Colonic mucosa (tissue), 4 donors: Measurements from ENCODE around the gene MTARC2. TPM values are rescaled to one million over a fixed set of nuclear protein-coding genes. Genes with fewer than 3 reads are reported as not detected.
"Not testable (repeated sequence)": the region's sequence is repeated elsewhere in the genome, so short reads cannot be mapped to it uniquely, and the experiment has no call there.

Experiments
- DNase-seq: peaks from one replicate; pipeline ENCODE4 v3.0.0-alpha.2; 2020
- H3K27ac ChIP-seq: fragments of 200-600 bp; one replicate; pipeline ENCODE4 v1.8.0; 2021
- H3K27me3 ChIP-seq: fragments of 200-600 bp; one replicate; pipeline ENCODE4 v1.8.0; 2021
- H3K36me3 ChIP-seq: fragments of 200-600 bp; one replicate; pipeline ENCODE4 v1.8.0; 2021
- H3K4me1 ChIP-seq: fragments of 200-600 bp; one replicate; pipeline ENCODE4 v1.8.0; 2021; ENCODE audit warnings: mild to moderate bottlenecking
- H3K4me3 ChIP-seq: fragments of 200-600 bp; one replicate; pipeline ENCODE4 v1.8.0; 2021
- H3K9ac ChIP-seq, 2 donors: one replicate each; pipeline ENCODE4 v1.7.0; 2013; ENCODE audit warnings: control low read depth in 2 of 2, low read depth in 2 of 2, low read length in 2 of 2
- H3K9me3 ChIP-seq: fragments of 200-600 bp; one replicate; pipeline ENCODE4 v1.8.0; 2021
- CTCF ChIP-seq: fragments of 200-600 bp; IDR thresholded peaks from one replicate; pipeline ENCODE4 v1.8.0; 2022; ENCODE audit warnings: antibody characterized with exemption, mild to moderate bottlenecking
- intact Hi-C: fragments of 100-400 bp; cut with DNase I; formaldehyde crosslinking; loops from one replicate; pipeline ENCODE4 v1.14.1; 2022
- total RNA-seq, 2 donors: library from RNA; stranded (reverse); fragmentation: NEBNext Ultra II Directional in 1 of 2; extraction: Animal tissue kit (Norgen Biotek cat#: 25700) in 1 of 2; gene quantifications; one replicate each; pipeline ENCODE4 v1.2.1, GENCODE V29; 2021
- donor health status: healthy.
- donor health status: DM: no; HTN: no; CAD: no.
- donor health status: DM: no; HTN: no; CAD: no.

Gene MTARC2
- total RNA-seq, 2 donors from 2014 or later = 28.1 to 32.3 TPM

GRCh38 chr1:220708936-220709801 lies 39.0 kb upstream of the MTARC2 start:
- H3K36me3 ChIP-seq = no peaks in the 10 kb centered on the region
- H3K9me3 ChIP-seq = no peaks in the 10 kb centered on the region
- TF ChIP-seq CTCF = no peak
- H3K9ac ChIP-seq = no peak overlapping the region
- H3K27me3 ChIP-seq = no peaks in the 10 kb centered on the region
- no peaks in the 10 kb centered on the region for H3K4me1 ChIP-seq
- intact Hi-C loops = no loop called here
- no peak for DNase-seq
- no peak overlapping the region for H3K27ac ChIP-seq
- no peak overlapping the region for H3K4me3 ChIP-seq

GRCh38 chr1:220710333-220710732 lies 37.8 kb upstream of the MTARC2 start:
- DNase-seq = no peak
- TF ChIP-seq CTCF = no peak
- H3K4me3 ChIP-seq = no peak overlapping the region
- H3K9me3 ChIP-seq = no peaks in the 10 kb centered on the region
- no peaks in the 10 kb centered on the region for H3K27me3 ChIP-seq
- no peaks in the 10 kb centered on the region for H3K36me3 ChIP-seq
- H3K4me1 ChIP-seq = no peaks in the 10 kb centered on the region
- intact Hi-C loops = no loop called here
- H3K9ac ChIP-seq = no peak overlapping the region
- no peak overlapping the region for H3K27ac ChIP-seq

- DNase-seq = no peak
- intact Hi-C loops = no loop called here
- no peak overlapping the region for H3K27ac ChIP-seq
- TF ChIP-seq CTCF = no peak
- no peak overlapping the region for H3K4me3 ChIP-seq
- no peaks in the 10 kb centered on the region for H3K4me1 ChIP-seq
- H3K27me3 ChIP-seq = no peaks in the 10 kb centered on the region
- H3K9ac ChIP-seq = no peak overlapping the region
- H3K9me3 ChIP-seq = no peaks in the 10 kb centered on the region
- H3K36me3 ChIP-seq = no peaks in the 10 kb centered on the region
Observed at GRCh38 chr1:220711056-220711809, 36.9 kb upstream of the MTARC2 start.

- H3K27me3 ChIP-seq, H3K4me3 ChIP-seq, H3K27ac ChIP-seq, H3K9ac ChIP-seq, H3K4me1 ChIP-seq, DNase-seq, H3K9me3 ChIP-seq, H3K36me3 ChIP-seq, intact Hi-C loops: not testable (repeated sequence)
Observed at GRCh38 chr1:220715986-220716385, 32.1 kb upstream of the MTARC2 start.

GRCh38 chr1:220717800-220718640 lies 30.1 kb upstream of the MTARC2 start:
- no peaks in the 10 kb centered on the region for H3K27me3 ChIP-seq
- intact Hi-C loops = no loop called here
- TF ChIP-seq CTCF = no peak
- DNase-seq = no peak
- no peaks in the 10 kb centered on the region for H3K4me1 ChIP-seq
- H3K36me3 ChIP-seq = no peaks in the 10 kb centered on the region
- H3K4me3 ChIP-seq = no peak overlapping the region
- no peak overlapping the region for H3K27ac ChIP-seq
- H3K9ac ChIP-seq = no peak overlapping the region
- H3K9me3 ChIP-seq = no peaks in the 10 kb centered on the region

- H3K36me3 ChIP-seq, DNase-seq, H3K9ac ChIP-seq, H3K27ac ChIP-seq, H3K9me3 ChIP-seq, H3K27me3 ChIP-seq, intact Hi-C loops, H3K4me1 ChIP-seq, H3K4me3 ChIP-seq: not testable (repeated sequence)
Observed at GRCh38 chr1:220721266-220721665, 26.9 kb upstream of the MTARC2 start.
